ENCODE results near the gene KRT78. TPM values are rescaled to one million over a fixed set of nuclear protein-coding genes. Genes with fewer than 3 reads are reported as not detected.

KRT78 gene
- total and polyA plus RNA-seq, 2 of the 13 experiments (the other 11 are each of a cell fraction or from before 2014, with no cell fraction given), result not detected

DNA sequence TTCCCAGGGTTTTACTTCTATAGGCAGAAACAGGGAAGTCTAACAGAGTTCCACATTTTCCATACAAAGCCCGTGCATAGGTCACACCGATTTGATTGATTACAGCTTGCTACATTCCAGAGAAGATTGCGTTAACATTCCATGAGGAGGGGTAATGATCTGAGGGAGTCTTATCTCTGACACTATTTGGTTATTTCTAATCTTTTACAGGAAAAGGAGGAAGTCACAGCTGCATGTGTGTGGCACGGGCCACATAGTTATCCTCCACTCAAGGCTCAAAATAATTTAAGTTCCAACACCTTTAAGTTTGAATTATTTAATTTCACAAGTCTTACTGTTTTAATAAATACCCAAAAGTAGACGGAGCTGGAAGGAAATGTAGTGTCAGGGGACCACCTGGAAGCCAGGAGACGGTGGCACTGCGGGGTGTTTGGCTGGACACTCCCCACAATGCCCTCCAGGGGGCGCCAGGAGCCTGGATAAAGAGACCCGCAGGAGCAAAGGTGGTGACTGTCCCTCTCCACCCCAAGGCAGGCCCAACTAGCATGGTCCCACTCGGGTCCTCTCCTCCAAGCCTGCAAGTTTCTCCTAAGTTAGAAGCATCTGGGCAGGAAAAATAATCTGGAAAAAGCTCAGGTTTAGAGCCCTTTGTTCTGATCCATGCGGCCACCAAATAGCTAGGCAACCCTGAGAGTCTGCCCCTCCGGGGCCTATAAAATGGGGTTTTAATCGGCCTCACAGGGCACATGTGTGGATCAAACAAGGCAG, 35.9 kb upstream of the KRT78 start (continued):
- TF ChIP-seq, protein P1, sequence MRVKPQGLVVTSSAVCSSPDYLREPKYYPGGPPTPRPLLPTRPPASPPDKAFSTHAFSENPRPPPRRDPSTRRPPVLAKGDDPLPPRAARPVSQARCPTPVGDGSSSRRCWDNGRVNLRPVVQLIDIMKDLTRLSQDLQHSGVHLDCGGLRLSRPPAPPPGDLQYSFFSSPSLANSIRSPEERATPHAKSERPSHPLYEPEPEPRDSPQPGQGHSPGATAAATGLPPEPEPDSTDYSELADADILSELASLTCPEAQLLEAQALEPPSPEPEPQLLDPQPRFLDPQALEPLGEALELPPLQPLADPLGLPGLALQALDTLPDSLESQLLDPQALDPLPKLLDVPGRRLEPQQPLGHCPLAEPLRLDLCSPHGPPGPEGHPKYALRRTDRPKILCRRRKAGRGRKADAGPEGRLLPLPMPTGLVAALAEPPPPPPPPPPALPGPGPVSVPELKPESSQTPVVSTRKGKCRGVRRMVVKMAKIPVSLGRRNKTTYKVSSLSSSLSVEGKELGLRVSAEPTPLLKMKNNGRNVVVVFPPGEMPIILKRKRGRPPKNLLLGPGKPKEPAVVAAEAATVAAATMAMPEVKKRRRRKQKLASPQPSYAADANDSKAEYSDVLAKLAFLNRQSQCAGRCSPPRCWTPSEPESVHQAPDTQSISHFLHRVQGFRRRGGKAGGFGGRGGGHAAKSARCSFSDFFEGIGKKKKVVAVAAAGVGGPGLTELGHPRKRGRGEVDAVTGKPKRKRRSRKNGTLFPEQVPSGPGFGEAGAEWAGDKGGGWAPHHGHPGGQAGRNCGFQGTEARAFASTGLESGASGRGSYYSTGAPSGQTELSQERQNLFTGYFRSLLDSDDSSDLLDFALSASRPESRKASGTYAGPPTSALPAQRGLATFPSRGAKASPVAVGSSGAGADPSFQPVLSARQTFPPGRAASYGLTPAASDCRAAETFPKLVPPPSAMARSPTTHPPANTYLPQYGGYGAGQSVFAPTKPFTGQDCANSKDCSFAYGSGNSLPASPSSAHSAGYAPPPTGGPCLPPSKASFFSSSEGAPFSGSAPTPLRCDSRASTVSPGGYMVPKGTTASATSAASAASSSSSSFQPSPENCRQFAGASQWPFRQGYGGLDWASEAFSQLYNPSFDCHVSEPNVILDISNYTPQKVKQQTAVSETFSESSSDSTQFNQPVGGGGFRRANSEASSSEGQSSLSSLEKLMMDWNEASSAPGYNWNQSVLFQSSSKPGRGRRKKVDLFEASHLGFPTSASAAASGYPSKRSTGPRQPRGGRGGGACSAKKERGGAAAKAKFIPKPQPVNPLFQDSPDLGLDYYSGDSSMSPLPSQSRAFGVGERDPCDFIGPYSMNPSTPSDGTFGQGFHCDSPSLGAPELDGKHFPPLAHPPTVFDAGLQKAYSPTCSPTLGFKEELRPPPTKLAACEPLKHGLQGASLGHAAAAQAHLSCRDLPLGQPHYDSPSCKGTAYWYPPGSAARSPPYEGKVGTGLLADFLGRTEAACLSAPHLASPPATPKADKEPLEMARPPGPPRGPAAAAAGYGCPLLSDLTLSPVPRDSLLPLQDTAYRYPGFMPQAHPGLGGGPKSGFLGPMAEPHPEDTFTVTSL (CRISPR knock-in tag; IDR thresholded peaks at IDR 0.05; ENCODE audit: borderline replicate concordance), result 0 out of 2 replicates have a peak, but pooled peaks have one; percentile 36
- TF ChIP-seq, protein P2, sequence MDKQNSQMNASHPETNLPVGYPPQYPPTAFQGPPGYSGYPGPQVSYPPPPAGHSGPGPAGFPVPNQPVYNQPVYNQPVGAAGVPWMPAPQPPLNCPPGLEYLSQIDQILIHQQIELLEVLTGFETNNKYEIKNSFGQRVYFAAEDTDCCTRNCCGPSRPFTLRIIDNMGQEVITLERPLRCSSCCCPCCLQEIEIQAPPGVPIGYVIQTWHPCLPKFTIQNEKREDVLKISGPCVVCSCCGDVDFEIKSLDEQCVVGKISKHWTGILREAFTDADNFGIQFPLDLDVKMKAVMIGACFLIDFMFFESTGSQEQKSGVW (CRISPR knock-in tag; IDR thresholded peaks at IDR 0.05; ENCODE audit: borderline replicate concordance), result no peak
- peak; percentile 90 for TF ChIP-seq CEBPB (IDR thresholded peaks at IDR 0.05; ENCODE audit: borderline replicate concordance, low read depth, low read length)
- peak; percentile 44 for TF ChIP-seq KAT8 (CRISPR knock-in tag; IDR thresholded peaks at IDR 0.05)
- TF ChIP-seq RFX3 (CRISPR knock-in tag; IDR thresholded peaks at IDR 0.05), result no peak
- TF ChIP-seq ZNF773 (CRISPR knock-in tag; IDR thresholded peaks at IDR 0.05; ENCODE audit: borderline replicate concordance), result no peak
- TF ChIP-seq PPARG (CRISPR knock-in tag; conservative IDR thresholded peaks at IDR 0.05), result peak; percentile 80
- TF ChIP-seq ZNF607 (CRISPR knock-in tag; IDR thresholded peaks at IDR 0.05; ENCODE audit: borderline replicate concordance), result no peak
- no peak for TF ChIP-seq JUNB (CRISPR knock-in tag; IDR thresholded peaks at IDR 0.05; ENCODE audit: borderline replicate concordance)
- TF ChIP-seq, protein P3, sequence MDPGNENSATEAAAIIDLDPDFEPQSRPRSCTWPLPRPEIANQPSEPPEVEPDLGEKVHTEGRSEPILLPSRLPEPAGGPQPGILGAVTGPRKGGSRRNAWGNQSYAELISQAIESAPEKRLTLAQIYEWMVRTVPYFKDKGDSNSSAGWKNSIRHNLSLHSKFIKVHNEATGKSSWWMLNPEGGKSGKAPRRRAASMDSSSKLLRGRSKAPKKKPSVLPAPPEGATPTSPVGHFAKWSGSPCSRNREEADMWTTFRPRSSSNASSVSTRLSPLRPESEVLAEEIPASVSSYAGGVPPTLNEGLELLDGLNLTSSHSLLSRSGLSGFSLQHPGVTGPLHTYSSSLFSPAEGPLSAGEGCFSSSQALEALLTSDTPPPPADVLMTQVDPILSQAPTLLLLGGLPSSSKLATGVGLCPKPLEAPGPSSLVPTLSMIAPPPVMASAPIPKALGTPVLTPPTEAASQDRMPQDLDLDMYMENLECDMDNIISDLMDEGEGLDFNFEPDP (CRISPR knock-in tag; conservative IDR thresholded peaks at IDR 0.05), result no peak
- no peak for TF ChIP-seq KDM5B (CRISPR knock-in tag; IDR thresholded peaks at IDR 0.05; ENCODE audit: borderline replicate concordance)
- peak; percentile 55; the same call in 1 of the 2 replicates for TF ChIP-seq REPIN1 (CRISPR knock-in tag; IDR thresholded peaks at IDR 0.05; ENCODE audit: borderline replicate concordance, low read depth)
- TF ChIP-seq, protein P4, sequence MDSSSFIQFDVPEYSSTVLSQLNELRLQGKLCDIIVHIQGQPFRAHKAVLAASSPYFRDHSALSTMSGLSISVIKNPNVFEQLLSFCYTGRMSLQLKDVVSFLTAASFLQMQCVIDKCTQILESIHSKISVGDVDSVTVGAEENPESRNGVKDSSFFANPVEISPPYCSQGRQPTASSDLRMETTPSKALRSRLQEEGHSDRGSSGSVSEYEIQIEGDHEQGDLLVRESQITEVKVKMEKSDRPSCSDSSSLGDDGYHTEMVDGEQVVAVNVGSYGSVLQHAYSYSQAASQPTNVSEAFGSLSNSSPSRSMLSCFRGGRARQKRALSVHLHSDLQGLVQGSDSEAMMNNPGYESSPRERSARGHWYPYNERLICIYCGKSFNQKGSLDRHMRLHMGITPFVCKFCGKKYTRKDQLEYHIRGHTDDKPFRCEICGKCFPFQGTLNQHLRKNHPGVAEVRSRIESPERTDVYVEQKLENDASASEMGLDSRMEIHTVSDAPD (CRISPR knock-in tag; IDR thresholded peaks at IDR 0.05), result no peak; the same call in 1 of the 2 replicates
- no peak for TF ChIP-seq ZNF230 (CRISPR knock-in tag; IDR thresholded peaks at IDR 0.05)
- peak; percentile 21; the same call in 1 of the 2 replicates for TF ChIP-seq ZFY (CRISPR knock-in tag; IDR thresholded peaks at IDR 0.05)
- TF ChIP-seq HDAC2 (CRISPR knock-in tag; IDR thresholded peaks at IDR 0.05), result peak; percentile 65; the same call in 1 of the 2 replicates
- TF ChIP-seq, protein P5, sequence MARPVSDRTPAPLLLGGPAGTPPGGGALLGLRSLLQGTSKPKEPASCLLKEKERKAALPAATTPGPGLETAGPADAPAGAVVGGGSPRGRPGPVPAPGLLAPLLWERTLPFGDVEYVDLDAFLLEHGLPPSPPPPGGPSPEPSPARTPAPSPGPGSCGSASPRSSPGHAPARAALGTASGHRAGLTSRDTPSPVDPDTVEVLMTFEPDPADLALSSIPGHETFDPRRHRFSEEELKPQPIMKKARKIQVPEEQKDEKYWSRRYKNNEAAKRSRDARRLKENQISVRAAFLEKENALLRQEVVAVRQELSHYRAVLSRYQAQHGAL (CRISPR knock-in tag; IDR thresholded peaks at IDR 0.05; ENCODE audit: not compliant biosample characterization), result no peak
- no peak for TF ChIP-seq NFRKB (IDR thresholded peaks at IDR 0.05)
- TF ChIP-seq ZNF350 (CRISPR knock-in tag; IDR thresholded peaks at IDR 0.05; ENCODE audit: borderline replicate concordance, low read depth), result peak; percentile 72; the same call in 1 of the 2 replicates
